HepG2 (cell line): ENCODE measurements around the gene SCAF4. TPM values are rescaled to one million over a fixed set of nuclear protein-coding genes. Genes with fewer than 3 reads are reported as not detected.
A peak's percentile ranks its signal among the peaks of the same experiment; 100 is the strongest.

Experiments
- DNMT1 ChIP-seq: sonication (generic); formaldehyde crosslinking; IDR thresholded peaks from 2 replicates; pipeline ENCODE4 v1.5.1; 2020; ENCODE audit warnings: mild to moderate bottlenecking, missing genetic modification reagents
- POGZ ChIP-seq: sonication (generic); formaldehyde crosslinking; IDR thresholded peaks from 2 replicates; pipeline ENCODE4 v1.4.0; 2020; ENCODE audit warnings: mild to moderate bottlenecking, missing genetic modification reagents
- ZNF460 ChIP-seq: sonication (generic); formaldehyde crosslinking; IDR thresholded peaks from 2 replicates; pipeline ENCODE4 v1.5.1; 2020; ENCODE audit warnings: missing genetic modification reagents, mild to moderate bottlenecking, borderline replicate concordance
- polyA plus RNA-seq, 8 experiments: library from polyadenylated mRNA; depleted of rRNA in 3 of 8; stranded (reverse) in 7 of 8; unstranded in 1 of 8; fragments of >200 nt; fragmentation: Illumina TruSeq in 4 of 8; extraction: Trizol in 4 of 8; gene quantifications; 2 replicates each; pipeline versions ENCODE4 v1.2.1 to v1.2.3, GENCODE V29; 2011 to 2016; ENCODE audit warnings: low read depth in 4 of 8, missing spikeins in 1 of 8, mixed read lengths in 1 of 8; ENCODE audit not compliant: insufficient read depth in 1 of 8
- total RNA-seq, 5 experiments: library from RNA; depleted of rRNA; stranded (reverse); fragments of >200 nt; fragmentation: Illumina TruSeq; extraction: Trizol; gene quantifications; 2 replicates each; pipeline ENCODE4 v1.2.3, GENCODE V29; 2016; ENCODE audit warnings: low read depth in 1 of 5
- TF ChIP-seq, protein P1 (sequence below): sonication (generic); formaldehyde crosslinking; IDR thresholded peaks from one replicate; pipeline ENCODE4 v1.5.1; 2020; ENCODE audit warnings: mild to moderate bottlenecking, missing genetic modification reagents; ENCODE audit errors: not compliant biosample characterization
- TF ChIP-seq, protein P2 (sequence below): sonication (generic); formaldehyde crosslinking; IDR thresholded peaks from 2 replicates; pipeline ENCODE4 v1.4.0; 2020; ENCODE audit warnings: missing genetic modification reagents, borderline replicate concordance
- TF ChIP-seq, protein P3 (sequence below): sonication (generic); formaldehyde crosslinking; IDR thresholded peaks from 2 replicates; pipeline ENCODE4 v1.5.1; 2020; ENCODE audit warnings: missing genetic modification reagents, mild to moderate bottlenecking, borderline replicate concordance
- TF ChIP-seq, protein P4 (sequence below): sonication (generic); formaldehyde crosslinking; IDR thresholded peaks from 2 replicates; pipeline ENCODE4 v1.8.0; 2022; ENCODE audit warnings: missing genetic modification reagents, mild to moderate bottlenecking, inconsistent platforms, borderline replicate concordance
- TF ChIP-seq, protein P5 (sequence below): sonication (generic); formaldehyde crosslinking; IDR thresholded peaks from 2 replicates; pipeline ENCODE4 v1.4.0; 2020; ENCODE audit warnings: missing genetic modification reagents

Gene SCAF4
- total and polyA plus RNA-seq, 2 of the 13 experiments (the other 11 are each of a cell fraction or from before 2014, with no cell fraction given): 9.1 to 11.5 TPM

DNA sequence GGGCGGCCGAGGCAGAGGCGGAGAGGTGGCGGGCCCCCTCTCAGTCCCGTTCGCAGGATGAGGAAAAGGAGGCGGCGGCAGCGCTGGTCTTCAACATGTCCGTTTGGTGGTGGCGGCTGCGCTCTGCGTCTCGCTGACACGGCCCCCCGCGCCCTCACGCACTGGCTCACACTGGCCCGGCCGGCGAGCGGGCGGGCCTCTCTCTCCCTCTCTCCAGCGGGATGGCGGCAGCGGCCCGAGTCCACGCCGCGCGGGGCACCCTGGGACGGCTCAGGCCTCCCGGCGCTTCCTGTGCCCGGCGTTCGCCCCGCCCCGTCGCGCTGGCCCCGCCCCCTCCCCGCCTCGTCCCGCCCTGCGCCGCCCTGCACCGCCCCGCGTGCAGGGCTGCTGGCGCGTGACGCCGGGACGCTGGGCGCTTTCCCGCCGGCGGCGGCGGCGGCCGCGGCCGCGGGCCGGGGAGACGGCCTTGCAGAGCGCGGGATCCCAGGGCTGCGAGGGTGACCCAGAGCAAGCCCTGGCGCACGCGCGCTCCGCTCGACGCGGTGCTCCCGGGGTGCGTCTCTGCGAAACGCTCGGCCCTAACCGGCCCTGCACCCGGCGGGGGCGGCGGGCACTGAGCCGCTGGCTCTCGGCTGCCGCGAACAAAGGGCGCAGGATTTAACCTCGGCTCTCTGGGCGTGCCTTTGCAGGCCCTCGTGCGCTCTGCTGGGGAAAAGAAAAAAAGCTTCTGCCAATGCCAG lies at the start of gene SCAF4 (continued):
- TF ChIP-seq, protein P1, sequence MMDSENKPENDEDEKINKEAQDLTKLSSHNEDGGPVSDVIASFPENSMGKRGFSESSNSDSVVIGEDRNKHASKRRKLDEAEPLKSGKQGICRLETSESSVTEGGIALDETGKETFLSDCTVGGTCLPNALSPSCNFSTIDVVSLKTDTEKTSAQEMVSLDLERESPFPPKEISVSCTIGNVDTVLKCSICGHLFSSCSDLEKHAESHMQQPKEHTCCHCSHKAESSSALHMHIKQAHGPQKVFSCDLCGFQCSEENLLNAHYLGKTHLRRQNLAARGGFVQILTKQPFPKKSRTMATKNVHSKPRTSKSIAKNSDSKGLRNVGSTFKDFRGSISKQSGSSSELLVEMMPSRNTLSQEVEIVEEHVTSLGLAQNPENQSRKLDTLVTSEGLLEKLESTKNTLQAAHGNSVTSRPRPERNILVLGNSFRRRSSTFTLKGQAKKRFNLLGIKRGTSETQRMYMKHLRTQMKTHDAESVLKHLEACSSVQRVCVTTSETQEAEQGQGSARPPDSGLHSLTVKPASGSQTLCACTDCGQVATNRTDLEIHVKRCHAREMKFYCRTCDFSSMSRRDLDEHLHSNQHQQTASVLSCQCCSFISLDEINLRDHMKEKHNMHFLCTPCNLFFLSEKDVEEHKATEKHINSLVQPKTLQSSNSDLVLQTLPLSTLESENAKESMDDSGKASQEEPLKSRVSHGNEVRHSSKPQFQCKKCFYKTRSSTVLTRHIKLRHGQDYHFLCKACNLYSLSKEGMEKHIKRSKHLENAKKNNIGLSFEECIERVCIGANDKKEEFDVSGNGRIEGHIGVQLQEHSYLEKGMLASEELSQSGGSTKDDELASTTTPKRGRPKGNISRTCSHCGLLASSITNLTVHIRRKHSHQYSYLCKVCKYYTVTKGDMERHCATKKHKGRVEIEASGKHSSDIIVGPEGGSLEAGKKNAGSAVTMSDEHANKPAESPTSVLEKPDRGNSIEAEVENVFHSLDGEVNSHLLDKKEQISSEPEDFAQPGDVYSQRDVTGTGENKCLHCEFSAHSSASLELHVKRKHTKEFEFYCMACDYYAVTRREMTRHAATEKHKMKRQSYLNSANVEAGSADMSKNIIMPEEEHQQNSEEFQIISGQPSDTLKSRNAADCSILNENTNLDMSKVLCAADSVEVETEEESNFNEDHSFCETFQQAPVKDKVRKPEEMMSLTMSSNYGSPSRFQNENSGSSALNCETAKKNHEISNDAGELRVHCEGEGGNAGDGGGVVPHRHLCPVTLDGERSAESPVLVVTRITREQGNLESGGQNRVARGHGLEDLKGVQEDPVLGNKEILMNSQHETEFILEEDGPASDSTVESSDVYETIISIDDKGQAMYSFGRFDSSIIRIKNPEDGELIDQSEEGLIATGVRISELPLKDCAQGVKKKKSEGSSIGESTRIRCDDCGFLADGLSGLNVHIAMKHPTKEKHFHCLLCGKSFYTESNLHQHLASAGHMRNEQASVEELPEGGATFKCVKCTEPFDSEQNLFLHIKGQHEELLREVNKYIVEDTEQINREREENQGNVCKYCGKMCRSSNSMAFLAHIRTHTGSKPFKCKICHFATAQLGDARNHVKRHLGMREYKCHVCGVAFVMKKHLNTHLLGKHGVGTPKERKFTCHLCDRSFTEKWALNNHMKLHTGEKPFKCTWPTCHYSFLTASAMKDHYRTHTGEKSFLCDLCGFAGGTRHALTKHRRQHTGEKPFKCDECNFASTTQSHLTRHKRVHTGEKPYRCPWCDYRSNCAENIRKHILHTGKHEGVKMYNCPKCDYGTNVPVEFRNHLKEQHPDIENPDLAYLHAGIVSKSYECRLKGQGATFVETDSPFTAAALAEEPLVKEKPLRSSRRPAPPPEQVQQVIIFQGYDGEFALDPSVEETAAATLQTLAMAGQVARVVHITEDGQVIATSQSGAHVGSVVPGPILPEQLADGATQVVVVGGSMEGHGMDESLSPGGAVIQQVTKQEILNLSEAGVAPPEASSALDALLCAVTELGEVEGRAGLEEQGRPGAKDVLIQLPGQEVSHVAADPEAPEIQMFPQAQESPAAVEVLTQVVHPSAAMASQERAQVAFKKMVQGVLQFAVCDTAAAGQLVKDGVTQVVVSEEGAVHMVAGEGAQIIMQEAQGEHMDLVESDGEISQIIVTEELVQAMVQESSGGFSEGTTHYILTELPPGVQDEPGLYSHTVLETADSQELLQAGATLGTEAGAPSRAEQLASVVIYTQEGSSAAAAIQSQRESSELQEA (CRISPR knock-in tag): no peak
- TF ChIP-seq, protein P2, sequence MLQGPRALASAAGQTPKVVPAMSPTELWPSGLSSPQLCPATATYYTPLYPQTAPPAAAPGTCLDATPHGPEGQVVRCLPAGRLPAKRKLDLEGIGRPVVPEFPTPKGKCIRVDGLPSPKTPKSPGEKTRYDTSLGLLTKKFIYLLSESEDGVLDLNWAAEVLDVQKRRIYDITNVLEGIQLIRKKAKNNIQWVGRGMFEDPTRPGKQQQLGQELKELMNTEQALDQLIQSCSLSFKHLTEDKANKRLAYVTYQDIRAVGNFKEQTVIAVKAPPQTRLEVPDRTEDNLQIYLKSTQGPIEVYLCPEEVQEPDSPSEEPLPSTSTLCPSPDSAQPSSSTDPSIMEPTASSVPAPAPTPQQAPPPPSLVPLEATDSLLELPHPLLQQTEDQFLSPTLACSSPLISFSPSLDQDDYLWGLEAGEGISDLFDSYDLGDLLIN (CRISPR knock-in tag): no peak
- TF ChIP-seq, protein P3, sequence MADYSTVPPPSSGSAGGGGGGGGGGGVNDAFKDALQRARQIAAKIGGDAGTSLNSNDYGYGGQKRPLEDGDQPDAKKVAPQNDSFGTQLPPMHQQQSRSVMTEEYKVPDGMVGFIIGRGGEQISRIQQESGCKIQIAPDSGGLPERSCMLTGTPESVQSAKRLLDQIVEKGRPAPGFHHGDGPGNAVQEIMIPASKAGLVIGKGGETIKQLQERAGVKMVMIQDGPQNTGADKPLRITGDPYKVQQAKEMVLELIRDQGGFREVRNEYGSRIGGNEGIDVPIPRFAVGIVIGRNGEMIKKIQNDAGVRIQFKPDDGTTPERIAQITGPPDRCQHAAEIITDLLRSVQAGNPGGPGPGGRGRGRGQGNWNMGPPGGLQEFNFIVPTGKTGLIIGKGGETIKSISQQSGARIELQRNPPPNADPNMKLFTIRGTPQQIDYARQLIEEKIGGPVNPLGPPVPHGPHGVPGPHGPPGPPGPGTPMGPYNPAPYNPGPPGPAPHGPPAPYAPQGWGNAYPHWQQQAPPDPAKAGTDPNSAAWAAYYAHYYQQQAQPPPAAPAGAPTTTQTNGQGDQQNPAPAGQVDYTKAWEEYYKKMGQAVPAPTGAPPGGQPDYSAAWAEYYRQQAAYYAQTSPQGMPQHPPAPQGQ (CRISPR knock-in tag): no peak
- TF ChIP-seq, protein P4, sequence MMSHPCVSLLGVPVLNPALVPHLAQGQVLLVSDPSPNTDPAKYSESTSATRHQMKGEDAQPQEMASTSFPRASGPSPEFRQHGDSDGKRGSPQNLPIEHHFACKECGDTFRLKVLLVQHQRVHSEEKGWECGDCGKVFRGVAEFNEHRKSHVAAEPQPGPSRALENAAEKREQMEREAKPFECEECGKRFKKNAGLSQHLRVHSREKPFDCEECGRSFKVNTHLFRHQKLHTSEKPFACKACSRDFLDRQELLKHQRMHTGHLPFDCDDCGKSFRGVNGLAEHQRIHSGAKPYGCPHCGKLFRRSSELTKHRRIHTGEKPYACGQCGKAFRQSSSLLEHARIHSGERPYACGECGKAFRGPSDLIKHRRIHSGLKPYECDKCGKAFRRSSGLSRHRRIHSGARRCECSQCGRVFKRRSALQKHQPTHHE: no peak
- no peak for TF ChIP-seq ZNF460 (CRISPR knock-in tag)
- no peak for TF ChIP-seq DNMT1 (CRISPR knock-in tag)
- TF ChIP-seq POGZ: no peak; the same call in 1 of the 2 replicates
- TF ChIP-seq, protein P5, sequence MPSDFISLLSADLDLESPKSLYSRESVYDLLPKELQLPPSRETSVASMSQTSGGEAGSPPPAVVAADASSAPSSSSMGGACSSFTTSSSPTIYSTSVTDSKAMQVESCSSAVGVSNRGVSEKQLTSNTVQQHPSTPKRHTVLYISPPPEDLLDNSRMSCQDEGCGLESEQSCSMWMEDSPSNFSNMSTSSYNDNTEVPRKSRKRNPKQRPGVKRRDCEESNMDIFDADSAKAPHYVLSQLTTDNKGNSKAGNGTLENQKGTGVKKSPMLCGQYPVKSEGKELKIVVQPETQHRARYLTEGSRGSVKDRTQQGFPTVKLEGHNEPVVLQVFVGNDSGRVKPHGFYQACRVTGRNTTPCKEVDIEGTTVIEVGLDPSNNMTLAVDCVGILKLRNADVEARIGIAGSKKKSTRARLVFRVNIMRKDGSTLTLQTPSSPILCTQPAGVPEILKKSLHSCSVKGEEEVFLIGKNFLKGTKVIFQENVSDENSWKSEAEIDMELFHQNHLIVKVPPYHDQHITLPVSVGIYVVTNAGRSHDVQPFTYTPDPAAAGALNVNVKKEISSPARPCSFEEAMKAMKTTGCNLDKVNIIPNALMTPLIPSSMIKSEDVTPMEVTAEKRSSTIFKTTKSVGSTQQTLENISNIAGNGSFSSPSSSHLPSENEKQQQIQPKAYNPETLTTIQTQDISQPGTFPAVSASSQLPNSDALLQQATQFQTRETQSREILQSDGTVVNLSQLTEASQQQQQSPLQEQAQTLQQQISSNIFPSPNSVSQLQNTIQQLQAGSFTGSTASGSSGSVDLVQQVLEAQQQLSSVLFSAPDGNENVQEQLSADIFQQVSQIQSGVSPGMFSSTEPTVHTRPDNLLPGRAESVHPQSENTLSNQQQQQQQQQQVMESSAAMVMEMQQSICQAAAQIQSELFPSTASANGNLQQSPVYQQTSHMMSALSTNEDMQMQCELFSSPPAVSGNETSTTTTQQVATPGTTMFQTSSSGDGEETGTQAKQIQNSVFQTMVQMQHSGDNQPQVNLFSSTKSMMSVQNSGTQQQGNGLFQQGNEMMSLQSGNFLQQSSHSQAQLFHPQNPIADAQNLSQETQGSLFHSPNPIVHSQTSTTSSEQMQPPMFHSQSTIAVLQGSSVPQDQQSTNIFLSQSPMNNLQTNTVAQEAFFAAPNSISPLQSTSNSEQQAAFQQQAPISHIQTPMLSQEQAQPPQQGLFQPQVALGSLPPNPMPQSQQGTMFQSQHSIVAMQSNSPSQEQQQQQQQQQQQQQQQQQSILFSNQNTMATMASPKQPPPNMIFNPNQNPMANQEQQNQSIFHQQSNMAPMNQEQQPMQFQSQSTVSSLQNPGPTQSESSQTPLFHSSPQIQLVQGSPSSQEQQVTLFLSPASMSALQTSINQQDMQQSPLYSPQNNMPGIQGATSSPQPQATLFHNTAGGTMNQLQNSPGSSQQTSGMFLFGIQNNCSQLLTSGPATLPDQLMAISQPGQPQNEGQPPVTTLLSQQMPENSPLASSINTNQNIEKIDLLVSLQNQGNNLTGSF (CRISPR knock-in tag): 0 out of 2 replicates have a peak, but pooled peaks have one; percentile 37
